RWPE1 (cell line): ENCODE results near the gene POPDC2.

Source experiments
- CTCF ChIA-PET: fragments of 350-600 bp; sonication (Branson Sonifier 250); formaldehyde crosslinking; extraction: SDS; loops from one replicate; lab custom pipeline; 2021; lab: Yijun Ruan, JAX
- POLR2A ChIA-PET: fragments of 400-600 bp; formaldehyde crosslinking; extraction: SDS; loops from one replicate; lab custom pipeline; 2020; ENCODE audit warnings: antibody characterized with exemption; ENCODE audit not compliant: low non-redundant PET; lab: Yijun Ruan, JAX
- DNase-seq: peaks from one replicate; pipeline ENCODE4 v3.0.0; 2012; ENCODE audit warnings: low spot score
- H3K27ac ChIP-seq: fragments of 450-650 bp; 2 replicates; pipeline ENCODE4 v1.5.1; 2017
- CTCF ChIP-seq: fragments of 450-650 bp; conservative IDR thresholded peaks from 2 replicates; pipeline ENCODE4 v1.5.1; 2017; ENCODE audit warnings: low read depth, mild to moderate bottlenecking

The POPDC2 gene

GRCh38 chr3:119669906-119670570, 9.6 kb upstream of the POPDC2 start:
- DNase-seq = no peak
- ChIA-PET POLR2A (no interaction called here), CTCF (no interaction called here)
- H3K27ac ChIP-seq = no peak overlapping the region
- TF ChIP-seq CTCF = no peak

GRCh38 chr3:119665954-119666559, 5.7 kb upstream of the POPDC2 start:
- no peak overlapping the region for H3K27ac ChIP-seq
- POLR2A ChIA-PET = no interaction called here
- CTCF ChIA-PET = no interaction called here
- no peak for TF ChIP-seq CTCF
- no peak for DNase-seq

- no peak for DNase-seq
- no peak overlapping the region for H3K27ac ChIP-seq
- POLR2A ChIA-PET = no interaction called here
- no peak for TF ChIP-seq CTCF
- CTCF ChIA-PET = interaction anchor here (0.8 kb wide), 1 partner anchor 15 kb away, joined by 3 read pairs; no protein-coding TSS in a partner anchor
Observed at GRCh38 chr3:119664850-119665379, 4.5 kb upstream of the POPDC2 start.

GRCh38 chr3:119664370-119664769, 4.0 kb upstream of the POPDC2 start:
- no peak overlapping the region for H3K27ac ChIP-seq
- POLR2A ChIA-PET = no interaction called here
- DNase-seq = no peak
- TF ChIP-seq CTCF = no peak
- CTCF ChIA-PET = no interaction called here

GRCh38 chr3:119663885-119664284, 3.5 kb upstream of the POPDC2 start:
- TF ChIP-seq CTCF = no peak
- no peak for DNase-seq
- H3K27ac ChIP-seq = no peak overlapping the region
- POLR2A ChIA-PET = no interaction called here
- CTCF ChIA-PET = no interaction called here

- CTCF ChIA-PET = no interaction called here
- POLR2A ChIA-PET = no interaction called here
- no peak for DNase-seq
- no peak overlapping the region for H3K27ac ChIP-seq
- TF ChIP-seq CTCF = no peak
Observed at GRCh38 chr3:119662604-119663373, 2.4 kb upstream of the POPDC2 start.
